Glomerular endothelial cell (primary cell): ENCODE data around the gene ROR1. TPM values are rescaled to one million over a fixed set of nuclear protein-coding genes. Genes with fewer than 3 reads are reported as not detected.

ENCODE experiments used
- DNase-seq: peaks from one replicate; pipeline ENCODE4 v3.0.0-alpha.2; 2011; ENCODE audit warnings: low read depth, low spot score; ENCODE audit errors: extremely low read depth
- total RNA-seq: library from RNA; depleted of rRNA; stranded (reverse); fragments of >200 nt; gene quantifications from 2 replicates; pipeline ENCODE4 v1.2.3, GENCODE V29; 2015

ROR1 gene
- total RNA-seq, 1 donor from 2014 or later: 28.5 TPM

DNA sequence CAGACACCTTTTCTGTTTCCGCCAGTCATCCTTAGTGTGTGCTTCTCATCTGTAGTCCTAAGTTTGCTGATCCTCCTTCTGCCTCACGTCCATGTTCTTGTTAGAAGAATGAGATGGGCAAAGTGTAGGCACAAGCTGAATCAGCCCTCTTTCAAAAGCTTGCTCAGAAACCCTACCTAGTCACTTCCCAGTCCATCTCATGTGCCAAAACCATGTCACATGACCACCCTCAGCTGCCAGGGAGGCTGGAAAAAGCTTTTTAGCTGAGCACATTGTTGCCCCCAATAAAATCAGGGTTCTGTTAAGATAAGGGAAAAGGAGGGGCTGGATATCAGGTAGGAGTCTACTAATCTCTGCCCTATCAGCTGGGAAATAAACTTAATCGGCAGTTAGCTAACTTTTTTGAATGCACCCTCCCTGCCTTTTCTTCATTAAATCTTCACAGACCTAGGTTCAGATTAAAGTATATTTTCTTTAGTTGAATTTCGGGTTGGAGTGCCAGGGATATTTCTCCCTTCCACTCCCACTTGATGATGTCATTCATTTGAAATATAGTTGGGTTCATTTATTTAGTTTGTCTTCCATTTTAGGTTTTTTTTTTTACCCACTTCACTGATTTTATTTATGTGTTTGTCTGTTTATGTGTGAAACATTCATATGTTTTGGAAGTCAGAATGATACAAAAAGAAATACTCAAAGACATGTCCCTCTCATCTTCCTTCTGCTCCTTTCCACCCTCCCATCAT, 129.2 kb downstream of the ROR1 start:
- DNase-seq: no peak

DNA sequence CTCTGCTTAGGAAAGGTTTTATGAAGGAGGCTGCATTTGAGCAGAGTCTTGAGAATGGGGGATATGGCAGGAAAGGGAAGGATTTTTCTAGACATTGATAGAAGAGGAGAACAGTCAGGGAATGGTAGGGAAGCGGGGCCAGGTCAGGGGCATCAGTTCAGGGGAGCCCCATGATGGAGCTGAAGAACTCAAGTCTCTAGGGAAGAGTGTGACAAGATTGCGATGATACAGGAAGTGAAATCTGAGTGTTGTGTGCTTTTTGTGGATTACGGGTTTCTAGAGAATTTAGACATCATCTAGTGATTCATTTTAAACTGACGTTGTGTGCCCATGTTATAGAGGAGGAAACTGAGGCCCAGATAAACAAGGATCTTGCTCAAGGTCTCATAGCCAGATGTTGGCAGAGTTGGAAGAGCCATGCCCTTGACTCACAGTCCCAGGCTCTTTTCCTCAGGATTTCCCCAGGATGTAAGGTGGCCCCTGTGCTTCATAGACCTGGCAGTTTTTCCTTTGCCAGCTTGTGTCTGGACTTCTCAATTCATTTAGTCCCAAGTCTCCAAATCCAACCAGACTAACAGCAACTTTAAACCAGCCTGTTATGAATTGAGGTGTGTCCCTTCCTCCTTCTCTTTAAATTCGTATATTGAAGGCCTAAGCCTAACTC, 130.3 kb downstream of the ROR1 start:
- DNase-seq: peak; percentile 50

DNA sequence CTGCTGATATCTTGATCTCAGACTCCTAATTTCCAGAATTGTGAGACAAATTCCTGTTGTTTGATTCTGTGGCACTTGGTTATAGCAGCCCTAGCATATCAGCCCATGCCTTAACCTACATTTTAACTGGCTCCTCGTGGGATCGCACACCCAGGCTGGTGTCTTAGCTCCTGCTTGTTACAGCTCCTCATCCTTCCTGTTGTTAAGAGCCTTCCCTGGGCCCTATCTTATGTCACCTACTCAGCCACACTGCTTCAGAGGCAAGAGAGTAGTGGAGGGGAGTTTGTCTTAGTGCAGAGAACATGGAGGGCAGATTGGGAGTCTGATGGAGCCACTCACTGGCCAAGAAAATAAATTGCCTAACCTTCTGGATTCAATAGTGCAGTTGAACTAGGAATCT, 131.0 kb downstream of the ROR1 start:
- no peak for DNase-seq

DNA sequence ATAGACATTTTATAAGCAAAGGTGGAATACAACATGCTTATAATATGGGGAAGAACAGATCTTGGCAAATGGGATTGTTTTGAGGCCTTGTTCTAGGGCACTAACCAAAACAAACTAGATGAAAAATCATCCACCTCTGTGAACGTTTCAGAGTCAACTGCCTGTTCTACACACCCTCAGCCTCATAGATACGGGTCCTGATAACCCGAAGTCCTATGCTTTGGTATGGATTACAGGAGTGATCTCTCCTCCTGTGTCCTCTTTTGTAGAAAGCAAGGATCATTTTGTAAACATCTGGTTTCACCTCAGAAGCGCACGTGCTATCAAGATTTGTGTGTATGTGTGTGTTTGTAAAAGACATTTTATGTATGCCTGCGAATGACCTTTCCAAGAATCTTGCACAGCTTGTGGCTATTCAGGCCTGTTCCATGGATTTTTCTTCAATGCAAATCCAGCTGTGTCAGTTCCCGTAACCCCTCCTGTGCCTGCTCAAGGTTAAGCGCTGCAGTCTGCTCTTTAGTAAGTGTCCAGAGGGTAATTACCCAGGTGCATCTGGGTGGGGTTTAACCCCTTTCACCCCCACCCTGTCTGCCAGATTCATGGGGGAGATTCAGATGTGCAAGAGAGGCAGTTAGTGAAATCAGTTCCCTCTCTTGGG, 132.4 kb downstream of the ROR1 start:
- DNase-seq: no peak

DNA sequence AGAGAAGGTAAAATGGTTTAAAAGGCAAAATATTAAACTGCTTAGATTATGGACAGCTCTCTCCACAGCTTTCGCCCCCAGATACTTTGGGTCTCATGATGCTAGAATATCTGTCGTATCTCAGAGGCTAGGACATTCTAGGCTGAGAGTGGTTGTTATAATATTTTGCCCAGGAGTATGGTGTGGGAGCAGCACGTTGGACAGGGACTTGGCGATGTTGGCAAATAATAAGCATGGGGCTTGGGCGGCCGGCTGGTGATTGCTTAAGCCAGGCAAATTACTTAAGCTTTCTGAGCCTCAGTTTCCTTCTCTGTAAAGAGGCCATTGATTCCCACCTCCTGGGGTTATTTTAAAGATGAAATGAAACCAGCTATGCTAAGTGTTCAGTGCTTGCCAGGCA, 133.2 kb downstream of the ROR1 start:
- no peak for DNase-seq

DNA sequence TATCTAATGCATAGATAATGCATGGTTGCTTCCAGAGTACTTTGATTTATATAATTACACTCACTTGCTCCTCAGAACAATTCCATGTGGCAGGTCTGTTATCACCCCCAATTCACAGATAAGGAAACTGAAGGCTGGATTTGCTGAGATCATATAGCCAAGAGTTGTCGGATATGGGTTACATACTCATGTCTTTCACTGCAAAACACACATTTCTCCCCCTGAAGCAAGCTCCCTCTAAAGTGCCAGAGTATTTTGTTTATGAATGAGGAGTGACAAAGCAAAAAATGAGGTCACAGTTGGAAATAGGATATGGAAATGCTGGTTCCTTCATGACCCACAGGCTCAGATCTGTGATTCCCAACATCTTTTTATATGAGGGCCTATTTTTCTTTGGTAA, 134.2 kb downstream of the ROR1 start:
- DNase-seq: no peak

DNA sequence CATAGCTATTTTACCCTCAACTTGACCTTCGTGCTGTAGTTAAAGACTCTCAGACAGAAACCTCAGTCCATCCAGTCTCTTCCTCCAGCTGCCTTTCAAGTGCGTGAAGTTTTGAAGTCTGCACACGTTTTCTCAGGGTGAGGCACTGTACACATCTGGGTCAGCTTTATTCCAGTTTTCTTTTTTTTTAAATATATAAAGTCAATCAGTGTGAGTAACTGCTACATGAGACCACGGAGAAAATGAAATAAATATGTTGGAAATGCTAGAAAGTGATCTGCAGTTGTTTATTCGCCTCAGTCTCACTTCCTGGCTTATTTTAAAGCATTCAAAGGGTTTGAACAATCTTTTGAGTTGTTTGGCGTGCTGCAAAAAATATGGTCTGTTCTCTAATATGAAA, 135.7 kb downstream of the ROR1 start:
- DNase-seq: no peak

DNA sequence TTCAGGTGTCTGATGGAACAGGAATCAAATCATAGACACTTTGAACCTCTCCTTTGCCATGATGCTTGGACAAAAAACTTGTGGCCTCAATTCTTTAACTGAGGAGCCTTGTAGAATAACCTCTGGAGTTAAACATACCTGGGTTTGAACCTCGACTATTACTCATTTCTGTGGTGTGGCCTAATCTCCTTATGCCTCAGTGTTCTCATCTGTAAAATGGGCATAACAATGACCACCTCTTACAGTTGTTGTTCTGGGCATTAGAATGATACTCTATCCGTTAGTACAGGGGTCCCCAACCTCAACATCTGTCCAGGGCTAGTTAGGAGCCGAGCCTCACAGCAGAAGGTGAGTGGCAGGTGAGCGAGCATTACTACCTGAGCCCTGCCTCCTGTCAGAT, 137.2 kb downstream of the ROR1 start:
- no peak for DNase-seq

DNA sequence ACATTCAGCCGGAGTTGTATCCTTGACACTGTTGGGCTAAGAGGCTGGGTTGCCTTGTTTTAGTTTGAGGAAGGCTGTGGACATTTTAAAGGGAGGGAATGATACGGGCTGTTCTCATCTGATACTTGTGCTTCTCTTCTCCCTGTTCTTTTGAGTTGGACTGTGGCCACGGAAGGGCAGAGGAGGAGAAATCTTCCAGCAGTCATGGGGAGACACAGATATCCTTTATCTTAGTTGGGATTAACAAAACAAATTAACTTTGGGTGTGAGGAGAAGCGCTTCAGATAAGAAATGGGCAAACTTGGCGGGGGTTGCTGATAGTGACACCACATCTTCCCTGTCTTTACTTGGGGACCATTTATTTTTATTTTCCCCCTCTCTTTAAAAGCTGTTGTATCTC, 138.8 kb downstream of the ROR1 start:
- DNase-seq: no peak

DNA sequence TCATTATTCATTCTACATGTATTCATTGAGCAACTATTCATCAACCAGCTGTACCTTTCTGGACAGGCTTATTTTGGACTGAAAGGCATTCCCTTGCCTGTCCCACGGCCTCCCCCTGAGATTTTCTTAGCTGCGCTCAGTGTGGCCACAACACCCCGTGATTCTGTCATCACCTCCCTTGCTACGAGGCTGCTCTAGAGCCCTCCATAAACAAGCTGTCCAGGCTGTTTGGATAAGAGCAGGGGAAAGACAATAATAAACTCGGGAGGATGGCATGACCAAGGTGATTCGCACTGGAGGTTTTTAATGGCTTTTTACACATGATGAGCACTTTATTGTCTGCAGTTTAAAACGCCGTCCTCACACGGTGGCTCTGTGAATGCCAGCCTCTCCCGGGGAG, 139.7 kb downstream of the ROR1 start:
- no peak for DNase-seq

DNA sequence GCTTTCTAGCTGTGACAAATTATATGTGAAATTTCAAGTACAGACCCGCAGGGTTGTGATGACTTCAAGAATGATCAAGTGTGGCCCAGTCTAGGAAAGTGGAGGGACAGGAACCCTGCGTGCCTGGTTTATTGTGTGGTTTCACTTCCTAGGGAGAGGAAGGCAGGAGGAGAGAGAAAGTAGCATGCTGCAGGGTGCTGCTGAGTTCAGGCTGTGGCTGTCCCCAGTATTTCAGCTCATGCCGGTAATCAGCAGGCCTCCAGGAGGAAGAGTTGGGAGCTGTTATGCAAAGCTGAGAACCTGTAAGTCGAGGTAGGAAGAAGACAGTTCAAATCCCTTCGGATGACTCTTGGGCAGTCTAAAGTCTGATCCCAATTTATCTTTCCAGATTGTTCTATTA, 140.4 kb downstream of the ROR1 start:
- no peak for DNase-seq

DNA sequence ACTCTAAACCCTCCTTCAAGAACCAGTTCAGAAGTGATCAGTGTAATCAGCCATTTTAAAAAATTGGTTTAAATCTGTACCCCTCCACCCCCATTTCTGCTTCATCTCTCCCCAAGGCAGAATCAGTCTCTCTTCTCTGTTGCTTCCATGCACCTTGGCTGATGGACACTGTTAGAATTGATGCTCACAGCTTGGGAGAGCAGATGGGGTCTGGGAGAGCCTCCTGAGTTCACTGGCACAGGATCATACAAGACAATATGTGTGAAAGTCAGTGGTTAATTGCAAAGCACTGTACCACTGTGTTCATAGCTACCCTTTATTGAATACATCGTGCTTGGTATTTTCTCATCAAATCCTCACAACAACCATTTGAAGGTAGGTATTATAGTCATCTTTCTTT, 140.9 kb downstream of the ROR1 start:
- no peak for DNase-seq

DNA sequence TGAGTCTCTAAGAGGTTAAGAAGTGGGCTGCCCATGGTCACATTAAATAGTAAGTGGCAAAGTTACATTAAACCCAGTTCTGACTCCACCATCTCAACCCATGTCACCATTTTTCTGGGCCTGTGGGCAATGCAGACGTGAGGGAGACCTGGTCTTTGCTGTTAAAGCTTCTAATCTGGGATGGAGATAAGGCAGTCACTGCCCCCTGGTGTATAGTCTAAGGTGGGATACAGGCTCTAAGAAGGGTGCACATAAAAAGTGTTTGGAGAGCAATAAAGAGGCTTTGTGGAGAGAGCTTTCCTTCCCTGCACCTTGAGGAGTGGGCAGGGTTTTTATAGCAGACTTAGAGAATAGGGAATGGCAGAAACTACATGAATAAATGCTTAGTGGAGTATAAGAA, 141.3 kb downstream of the ROR1 start:
- no peak for DNase-seq

DNA sequence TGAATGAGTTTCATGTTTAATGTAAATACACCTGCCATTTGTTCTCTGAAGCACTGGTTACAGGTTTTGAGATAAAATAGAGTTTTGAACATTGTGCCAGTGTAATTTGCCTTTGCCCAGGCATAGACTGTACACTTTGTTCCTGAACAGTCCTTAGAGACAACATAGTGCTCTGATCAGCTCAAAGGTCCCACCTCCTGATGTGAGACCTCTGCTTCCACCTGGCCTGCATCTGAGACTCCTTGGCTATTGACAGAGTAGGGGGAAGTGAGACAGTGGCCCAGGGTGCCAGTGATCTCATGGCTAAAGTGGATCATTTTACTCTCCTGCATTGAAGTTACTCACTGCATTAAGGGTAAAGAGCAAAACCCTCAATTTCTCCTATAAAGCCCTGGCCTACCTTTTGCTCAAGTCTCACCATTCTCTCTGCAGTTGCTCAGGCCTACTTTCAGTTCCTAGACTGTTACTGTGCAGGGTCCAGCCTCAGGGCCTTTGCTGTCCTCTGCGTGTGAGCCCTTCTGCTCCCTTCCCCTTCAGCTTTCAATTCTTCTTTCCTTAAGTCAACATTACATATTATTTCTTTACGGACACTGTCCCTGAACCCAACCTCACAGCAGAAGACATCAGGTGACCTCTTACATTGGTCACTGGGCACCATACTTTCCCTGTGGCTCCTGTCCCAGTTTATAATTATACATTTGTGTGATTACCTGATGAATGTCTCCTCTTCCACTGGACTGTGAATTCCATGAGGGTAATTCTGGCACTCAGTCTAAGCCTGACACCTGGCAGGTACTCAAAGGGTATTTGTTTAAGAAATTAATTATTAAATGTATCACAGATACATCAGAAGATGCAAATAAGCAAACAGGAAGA, 142.9 kb downstream of the ROR1 start:
- no peak for DNase-seq

DNA sequence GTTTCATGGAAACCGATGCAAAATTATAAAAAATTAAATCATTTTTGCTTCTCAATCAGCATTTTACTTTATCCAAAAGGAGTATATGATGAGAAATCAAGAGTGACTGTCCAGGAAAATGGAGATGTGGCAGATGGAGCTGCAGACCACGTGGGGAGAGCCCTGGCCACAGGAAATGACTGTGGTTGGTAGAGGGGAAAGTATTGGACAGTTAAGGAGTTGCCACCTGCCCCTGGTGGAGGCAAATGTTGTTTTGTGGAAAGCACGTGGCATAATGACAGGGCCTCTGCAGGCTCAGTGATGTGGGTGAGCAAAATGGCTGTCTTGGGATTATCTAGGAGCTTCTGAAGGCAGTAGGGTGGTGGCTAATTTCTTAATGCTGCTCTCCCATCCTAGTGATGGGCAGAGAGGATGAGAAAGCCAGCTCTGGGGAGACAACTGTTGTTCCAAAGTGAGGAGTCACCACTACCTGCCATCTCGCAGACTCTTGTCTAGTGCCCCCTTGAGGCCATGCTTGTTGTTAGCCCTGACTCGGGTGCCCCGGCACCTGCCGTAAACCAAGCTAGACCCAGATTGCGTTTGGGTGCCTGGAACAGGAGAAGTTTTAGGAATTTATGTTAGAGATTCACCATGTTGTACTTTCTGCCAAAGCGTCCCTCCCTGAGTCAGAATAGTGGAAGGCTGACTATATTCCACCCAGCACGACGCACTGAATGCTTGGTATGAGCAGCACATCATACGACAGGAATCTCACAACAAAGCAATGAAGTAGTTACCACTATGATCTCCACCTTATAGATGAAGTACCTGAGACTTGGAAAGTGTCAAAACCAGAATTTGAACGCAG, 144.0 kb downstream of the ROR1 start:
- no peak for DNase-seq

DNA sequence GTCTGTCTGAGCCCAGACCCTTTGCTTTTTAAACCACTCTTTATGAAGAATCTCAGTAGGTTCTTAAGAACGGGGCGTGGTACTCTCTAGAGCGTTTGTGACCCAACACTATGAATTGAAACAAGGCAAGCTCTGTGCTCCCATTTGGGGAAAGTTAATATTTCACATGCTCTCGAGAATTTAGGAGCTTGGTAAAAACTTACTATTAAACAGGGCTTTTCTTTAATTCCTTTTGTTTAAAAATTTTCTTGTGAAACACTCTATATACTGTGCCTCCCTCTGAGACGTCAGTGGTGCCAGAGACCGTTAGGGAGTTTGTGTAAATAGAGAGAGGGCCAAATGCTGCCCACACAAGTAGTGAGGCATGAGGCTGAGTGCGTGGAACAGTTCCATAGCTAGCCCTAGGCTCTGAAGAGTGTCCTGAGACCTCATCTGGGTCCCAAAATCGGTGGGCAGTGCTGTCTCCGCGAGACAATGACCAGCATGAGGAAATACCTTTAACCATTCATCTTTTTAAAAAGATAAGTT, 144.7 kb downstream of the ROR1 start:
- DNase-seq: no peak

DNA sequence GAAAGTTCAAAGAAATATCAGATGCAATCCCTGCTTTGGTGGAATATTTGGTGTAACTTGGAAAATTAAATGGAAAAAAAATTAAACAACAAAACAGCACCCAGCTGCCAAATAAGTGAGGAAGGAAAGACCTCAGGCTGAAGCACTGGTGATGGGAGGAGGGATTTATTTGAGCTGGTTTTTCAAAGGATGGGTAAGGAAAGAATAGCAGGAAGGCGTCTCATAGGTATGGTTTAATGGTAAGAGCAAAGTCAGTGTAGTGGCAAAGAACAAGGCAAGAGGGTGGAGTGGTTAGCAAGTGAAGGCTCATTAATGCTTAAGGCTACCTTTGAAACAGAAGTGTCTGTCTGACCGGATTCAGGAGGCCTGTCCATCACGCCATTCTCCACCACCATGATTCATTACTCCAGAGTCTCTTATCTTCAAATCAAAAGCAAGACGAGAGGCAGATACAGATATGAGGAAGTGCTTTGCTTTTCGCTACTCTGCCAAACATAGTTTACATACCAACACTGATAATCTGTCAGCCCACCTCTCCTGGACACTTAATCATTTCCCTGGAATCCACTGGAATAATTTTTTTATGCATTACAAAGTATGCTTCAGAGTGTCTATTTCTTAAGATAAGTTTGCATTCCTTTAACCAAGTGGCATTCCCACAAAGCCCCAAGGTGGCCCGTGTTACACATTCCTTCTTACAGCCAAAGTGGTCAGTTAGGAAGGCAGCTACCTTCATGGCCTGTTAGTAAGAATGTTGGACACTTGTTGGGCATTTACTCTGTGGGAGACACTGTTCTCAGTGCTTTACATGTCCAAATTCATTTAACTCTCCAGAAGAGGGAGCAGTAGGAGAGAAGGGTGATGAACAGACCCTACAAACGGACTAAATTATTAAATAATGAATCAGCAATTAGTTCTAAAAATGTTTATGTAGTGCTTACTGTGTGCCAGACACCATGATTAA, 146.6 kb downstream of the ROR1 start:
- peak; percentile 47 for DNase-seq

DNA sequence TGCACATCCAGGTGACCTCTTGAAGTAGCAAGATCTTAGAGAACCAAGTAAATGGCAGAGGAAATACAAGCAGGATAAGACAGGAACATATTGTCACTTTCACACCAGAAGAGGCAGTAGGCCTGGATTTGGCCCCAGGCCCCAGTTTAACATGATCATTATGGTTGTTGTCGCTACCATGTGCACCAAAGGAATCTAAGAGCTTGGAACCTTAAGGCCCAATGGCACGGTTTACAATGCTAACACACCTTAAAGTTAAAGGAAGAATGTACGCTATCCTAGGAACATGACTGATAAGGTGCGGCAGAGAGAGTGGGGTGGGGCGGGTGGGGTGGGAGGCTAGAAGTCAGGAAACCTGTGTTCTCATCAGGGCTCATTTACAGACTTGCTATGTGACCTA, 147.5 kb downstream of the ROR1 start:
- DNase-seq: no peak

DNA sequence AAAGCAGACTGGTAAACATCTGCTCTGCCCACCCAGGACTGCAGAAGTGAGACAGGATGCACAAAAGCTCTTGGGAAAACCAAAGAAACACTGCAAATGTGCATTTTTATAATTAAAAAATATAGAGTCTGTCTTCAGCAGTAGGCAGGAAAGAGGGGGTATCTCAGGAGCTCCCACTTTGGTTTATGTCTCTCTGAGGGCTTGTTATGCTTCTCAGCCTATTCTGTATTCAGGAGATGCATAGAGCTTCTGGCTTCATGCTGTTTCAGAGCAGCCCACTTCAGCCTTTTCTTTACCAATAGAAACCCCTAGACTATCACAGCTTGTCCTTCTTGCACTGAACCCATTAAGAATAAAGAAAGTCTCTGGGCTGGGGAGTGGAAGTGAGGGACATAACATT, 148.0 kb downstream of the ROR1 start:
- no peak for DNase-seq
